NCI-H2029 treated with DMSO at 0.1 percent for 48 hours (cell line): Measurements from ENCODE around the gene GPAT3.
A peak's percentile ranks its signal among the peaks of the same experiment; 100 is the strongest.
"Not testable (repeated sequence)": the region's sequence is repeated elsewhere in the genome, so short reads cannot be mapped to it uniquely, and the experiment has no call there.

Experiments
- DNase-seq: peaks from one replicate; lab custom pipeline; 2025; lab: John Stamatoyannopoulos, UW

Gene GPAT3

DNA sequence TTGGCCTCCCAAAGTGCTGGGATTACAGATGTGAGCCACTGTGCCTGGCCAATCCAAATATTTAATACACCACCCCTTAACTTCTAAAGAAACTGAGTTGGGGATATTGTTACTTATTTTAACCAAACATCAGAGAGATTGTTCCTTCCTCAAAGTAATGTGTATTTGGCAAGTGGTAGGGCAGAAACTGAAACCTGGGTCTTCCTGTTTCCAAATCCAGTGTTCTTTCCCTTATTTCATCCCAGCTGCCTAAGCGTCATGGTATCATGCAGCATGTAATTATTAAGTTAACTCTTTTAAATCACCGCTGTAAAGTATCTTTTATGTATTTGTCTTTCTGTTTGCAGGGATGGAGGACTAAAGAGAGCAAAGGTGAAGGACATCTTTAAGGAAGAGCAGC is 68.4 kb downstream of the GPAT3 start:
- DNase-seq = no peak

DNA sequence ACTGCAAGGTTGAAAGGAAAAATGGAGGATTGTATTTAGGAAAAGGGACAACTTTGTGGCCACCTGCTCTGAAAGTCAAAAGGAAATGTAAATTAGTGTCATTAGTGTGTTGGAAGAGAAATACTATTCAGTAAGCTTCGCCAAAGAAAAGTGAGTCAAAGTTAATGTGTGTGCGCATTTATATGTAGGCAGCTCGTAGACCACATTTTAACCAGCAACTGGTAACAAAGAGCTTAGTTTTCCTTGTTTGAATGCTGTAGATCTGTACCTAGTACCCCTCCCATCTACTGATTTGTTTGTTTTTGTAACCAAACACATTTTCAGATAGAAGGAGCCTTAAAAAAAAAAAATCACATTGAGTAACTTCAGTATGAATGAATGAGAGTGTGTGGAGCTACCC is 69.3 kb downstream of the GPAT3 start:
- DNase-seq = no peak

DNA sequence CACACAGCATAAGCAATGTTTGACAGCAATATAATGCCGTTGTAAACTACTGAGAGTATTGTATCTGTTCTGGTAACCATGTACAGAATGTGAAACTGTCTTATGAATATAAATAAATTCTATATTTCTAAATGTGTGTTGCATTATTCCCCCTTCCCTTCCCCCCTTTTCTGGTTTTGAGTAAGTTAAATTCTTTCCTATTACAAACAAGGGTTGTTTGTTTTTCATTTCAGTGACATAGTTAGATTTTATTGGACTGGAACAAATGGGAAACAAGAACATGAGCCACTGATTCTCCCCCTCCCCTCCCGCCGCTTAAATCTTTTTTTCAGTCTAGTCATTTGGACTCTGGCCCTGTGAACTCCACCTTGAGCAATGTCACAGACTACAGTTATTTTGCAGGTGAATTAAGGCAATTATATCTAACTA is 69.8 kb downstream of the GPAT3 start:
- DNase-seq = no peak

DNA sequence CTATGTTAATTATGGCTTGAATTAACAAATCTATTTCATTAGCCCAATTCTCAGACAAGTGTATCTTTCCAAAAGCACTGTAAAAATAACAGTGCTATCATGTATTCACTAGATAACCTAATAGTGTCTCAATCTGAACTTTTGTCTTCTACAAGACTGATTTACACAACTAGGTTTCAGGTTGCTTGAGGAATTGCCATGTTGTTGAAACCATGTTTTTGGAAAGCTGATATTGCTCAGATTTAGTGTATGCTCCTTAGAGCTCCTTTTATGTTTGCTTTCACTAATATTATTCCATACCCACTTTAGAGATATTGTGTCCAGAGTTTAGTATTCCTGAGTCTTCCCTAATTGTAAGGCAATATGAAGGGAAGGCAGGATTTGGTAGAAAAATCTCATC is 70.6 kb downstream of the GPAT3 start:
- no peak for DNase-seq

DNA sequence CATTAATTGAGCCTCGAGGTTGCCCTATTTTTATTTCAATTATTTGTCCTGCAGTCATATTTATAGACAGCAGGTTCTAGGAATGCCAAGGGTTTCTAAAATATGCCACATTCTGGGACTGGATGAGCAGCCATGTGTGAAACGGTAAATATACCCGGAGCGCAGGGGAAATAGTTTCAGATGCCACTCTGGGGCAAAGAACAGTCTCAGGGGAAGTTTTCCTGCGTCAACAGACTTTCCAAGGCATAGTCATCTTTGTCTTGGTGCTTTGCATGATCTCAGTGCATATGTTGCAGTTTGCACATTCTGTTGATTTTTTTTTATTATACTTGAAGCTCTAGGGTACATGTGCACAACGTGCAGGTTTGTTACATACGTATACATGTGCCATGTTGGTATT is 71.0 kb downstream of the GPAT3 start:
- no peak for DNase-seq

DNA sequence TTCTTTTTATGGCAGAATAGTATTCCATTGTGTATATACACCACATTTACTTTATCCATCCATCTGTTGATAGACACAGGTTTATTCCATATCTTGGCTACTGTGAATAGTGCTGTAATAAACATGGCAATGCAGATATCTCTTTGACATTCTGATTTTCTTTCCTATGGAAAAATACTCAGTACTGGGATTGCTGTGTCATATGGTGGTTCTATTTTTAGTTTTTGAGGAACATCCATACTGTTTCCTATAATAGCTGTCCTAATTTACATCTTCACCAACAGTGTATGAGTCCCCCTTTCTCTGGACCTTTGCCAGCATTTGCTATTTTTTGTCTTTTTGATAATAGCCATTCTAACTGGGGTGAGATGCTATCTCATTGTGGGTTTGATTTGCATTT is 73.5 kb downstream of the GPAT3 start:
- no peak for DNase-seq

DNA sequence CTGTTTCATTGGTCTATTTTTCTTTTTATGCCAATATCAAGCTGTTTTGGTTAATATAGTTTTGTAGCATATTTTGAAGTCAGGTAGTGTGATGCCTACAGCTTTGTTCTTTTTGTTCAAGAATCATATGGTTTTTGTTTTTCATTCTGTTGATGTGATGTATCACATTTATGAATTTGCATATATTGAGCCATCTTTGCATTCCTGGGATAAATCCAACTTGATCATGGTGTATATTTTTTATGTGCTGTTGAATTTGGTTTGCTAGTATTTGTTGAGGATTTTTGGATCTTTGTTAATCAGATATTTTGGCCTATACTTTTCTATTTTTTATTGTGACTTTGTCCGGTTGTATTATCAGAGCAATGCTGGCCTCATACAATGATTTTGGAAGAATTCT is 74.8 kb downstream of the GPAT3 start:
- DNase-seq = no peak

DNA sequence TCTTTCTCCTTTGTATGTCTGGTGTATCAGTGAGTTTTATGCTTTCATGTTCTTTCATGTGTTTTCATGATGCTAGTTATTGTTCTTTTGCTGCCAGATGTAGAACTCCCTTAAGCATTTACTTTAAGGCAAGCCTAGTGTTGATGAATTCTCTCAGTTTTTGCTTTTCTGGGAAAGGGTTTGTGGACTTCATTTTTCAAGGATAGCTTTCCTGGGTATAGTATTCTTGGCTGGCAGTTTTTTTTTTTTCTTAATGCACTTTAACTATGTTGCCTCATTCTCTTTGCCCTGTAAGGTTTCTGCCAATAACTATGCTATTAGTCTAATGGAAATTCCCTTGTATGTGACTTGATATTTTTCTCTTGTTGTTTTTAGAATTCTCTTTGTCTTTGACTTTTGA is 77.1 kb downstream of the GPAT3 start:
- DNase-seq = no peak

DNA sequence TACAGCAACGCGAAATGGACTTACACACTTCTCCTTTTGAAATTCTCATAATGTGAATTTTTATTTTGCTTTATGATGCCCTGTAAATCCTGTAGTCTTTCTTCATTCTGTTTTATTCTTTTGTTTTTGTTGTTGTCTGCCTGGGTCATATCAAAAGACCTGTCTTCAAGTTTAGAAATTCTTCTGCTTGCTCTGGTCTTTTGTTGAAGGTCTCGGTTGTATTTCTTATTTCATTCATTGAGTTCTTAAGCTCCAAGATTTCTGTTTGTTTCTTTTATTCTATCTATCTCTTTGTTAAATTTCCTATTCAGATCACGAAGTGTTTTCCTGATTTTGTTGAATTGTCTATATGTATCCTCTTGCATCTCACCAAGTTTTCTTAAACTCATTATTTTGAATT is 78.1 kb downstream of the GPAT3 start:
- DNase-seq = no peak

DNA sequence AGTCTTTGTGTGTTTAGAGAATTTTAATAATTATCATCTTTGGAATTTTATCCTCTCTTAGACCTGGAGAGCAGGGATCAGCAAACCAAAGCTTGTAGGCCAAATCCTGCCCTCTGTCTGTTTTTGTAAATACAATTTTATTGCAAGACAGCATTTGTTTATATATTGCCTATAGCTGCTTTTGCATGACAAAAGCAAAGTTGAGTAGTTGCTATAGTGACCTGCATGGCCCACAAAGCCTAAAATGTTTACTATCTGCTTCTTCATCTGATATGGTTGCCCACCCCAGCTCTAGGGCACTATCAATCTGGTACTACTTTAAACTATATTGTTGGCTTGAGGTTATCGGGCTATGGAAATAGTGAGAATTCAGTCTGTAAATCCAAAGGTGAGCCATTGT is 80.3 kb downstream of the GPAT3 start:
- DNase-seq = no peak

DNA sequence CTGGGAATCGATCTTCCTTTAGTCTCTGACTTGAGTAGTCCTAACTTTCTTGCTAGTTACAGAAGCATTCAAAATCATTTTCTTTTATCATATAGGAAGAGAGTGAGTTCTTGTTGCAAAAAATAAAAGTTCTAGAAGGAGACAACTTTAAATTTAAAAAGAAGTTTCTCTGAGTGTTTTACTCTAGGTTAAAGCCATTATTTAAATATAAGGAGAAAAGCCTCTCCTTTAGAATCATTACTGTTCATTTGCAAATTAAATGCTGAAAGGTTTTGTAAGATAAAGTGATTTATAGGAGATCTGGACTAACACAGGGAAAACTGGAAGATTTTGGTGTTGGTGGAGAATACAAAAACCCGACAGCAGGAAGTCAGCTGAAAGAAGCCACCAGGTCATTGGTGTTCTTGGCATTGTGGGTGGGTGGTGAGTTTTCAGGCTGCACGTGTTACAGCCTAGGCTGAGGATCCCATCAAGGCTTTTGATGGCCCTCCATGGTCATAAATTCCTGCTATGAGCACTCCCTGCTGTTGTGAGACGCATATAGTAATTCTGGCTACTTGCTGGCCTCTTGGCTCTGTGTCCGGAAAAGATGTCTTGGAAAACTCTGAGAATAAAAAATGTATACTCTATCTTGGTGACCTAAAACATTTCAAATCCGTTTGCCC is 81.6 kb downstream of the GPAT3 start:
- DNase-seq = no peak

DNA sequence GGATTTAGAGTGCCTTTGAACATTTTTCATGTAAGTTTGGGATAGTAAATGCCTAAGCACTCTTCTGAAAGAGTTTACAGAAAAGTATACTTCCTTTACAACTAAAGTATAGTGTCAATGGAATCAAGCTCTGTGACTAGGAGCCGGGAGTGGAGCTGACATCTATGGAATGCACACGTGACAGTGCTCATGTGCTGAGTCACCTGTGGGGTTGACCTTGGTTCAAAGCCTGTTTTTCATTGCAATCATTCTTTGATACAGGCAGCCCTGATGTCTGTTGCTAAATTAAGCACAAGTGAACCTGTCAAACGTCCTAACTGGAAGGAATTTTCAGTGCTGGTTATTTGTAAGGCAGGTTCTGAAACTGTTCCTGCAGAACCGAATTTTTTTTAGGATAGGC is 82.5 kb downstream of the GPAT3 start:
- no peak for DNase-seq

DNA sequence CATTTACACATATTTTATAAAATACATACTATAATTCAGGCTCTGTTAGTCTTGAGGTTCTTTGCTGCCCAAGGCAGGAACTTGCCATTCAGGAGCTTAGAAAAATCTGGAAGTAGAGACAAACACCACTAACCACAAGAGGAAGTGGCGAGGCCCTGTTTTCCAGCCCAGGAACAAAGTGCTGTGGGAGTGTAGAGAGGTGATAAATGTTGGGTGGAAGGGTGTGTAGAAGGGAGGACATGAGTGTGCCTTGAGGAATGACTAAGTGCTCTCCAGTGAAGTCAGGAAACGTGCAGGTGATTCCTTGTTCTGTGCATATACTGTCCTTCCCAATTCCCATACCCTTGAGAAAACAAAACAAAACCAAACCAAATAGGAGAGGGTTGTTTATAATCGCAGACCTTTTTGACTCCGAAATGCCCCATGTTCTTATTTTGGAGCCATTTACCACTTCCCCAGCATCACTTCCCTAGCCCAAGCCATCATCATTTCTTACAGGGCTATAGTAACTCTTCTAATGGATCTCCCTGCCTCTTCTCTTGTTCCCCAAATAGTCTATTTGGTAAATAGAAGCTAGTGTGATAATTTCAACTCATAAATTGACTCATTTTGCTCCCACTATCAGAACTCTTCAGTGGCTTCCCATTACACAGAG is 83.2 kb downstream of the GPAT3 start:
- no peak for DNase-seq

DNA sequence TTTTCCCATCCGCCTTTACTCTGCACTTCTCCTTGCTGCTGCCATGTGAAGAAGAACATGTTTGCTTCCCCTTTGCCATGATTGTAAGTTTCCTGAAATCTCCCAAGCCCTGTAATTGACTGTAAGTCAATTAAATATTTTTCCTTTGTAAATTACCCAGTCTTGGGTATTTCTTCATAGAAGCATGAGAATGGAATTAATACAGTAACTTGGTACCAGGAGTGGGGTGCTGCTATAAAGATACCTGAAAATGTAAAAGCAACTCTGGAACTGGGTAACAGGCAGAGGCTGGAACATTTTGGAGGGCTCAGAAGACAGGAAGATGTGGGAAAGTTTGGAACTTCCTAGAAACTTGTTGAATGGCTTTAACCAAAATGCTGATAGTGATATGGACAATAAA is 86.2 kb downstream of the GPAT3 start:
- DNase-seq = not testable (repeated sequence)

DNA sequence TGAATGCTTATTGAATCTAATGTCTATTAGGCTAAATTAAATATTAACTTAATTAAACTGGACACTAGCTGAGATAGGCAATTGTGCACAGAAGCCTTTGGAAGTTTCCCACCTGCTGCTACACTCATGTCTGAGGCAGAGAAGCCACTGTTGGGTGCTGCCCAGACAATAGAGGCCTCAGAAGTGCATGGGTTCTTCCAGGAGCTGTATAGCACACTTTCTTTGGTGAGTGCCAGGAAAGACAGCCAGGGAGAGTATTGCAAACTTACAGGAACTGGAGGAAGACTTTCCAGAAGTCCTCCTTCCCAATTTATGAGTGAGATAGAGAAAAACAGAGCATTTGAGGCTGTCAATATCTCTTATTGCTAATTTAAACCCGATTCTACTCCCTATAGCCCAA is 89.9 kb downstream of the GPAT3 start:
- no peak for DNase-seq

DNA sequence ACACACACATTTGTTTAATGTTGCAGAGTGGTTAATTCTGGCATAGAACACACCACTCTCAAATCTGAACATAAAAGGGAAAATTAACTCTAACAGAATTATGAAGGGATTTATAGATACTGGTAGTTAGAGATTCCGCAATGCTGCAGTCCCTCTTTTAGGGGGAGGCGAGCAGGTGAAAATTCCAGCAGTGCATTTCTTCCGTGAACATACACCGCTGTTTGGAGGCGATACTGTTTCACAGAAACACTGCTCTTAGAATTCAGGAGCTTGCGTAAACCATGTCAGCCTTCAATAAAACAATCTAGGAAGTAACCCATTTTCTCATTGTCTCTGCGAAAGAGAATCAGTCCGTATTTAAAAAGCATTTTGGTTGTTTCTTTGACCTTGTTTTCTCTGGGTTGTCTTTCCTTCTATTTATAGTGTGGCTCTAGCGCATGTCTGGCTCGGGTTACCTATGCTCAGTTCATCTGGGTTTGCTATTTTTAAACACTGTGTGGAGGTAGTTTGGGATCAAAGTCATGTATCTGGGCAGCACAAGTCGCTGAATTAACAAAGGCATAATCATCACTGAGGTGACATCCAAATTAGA is 90.4 kb downstream of the GPAT3 start:
- DNase-seq = no peak

DNA sequence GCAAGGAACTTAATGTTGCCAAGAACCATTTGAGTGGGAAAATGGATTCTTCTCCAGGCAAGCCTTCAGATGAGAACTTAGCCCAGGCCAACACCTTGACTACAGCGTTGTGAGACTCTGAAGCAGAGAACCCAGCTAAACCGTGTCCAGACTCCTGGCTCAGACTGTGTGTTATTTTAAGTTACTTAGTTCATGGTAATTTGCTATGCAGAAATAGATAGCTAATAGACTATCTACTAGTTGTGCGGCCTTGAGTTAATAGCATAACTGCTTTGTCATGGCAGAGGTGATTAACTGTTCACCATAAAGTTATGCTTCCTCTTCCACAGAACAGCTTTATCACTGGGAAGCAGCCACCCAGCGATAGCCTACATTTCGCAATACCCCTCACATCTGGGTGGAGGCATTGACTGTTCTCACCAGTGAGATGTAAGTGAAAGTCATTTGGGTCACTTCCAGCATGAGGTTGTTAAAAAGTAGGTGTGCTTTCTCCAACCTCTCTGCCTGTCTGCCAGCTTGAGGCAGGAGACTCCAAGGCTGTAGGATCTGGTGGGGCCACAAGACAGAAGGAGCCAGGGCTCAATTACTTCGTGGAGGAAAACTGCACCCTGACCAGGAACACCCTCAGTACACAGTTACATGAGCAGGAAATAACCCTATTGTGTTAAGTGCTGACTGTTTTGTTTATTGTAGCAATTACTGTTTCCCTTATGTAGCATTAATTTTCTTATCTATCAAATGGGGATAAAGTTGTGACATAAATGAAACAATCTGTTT is 94.2 kb downstream of the GPAT3 start:
- no peak for DNase-seq

DNA sequence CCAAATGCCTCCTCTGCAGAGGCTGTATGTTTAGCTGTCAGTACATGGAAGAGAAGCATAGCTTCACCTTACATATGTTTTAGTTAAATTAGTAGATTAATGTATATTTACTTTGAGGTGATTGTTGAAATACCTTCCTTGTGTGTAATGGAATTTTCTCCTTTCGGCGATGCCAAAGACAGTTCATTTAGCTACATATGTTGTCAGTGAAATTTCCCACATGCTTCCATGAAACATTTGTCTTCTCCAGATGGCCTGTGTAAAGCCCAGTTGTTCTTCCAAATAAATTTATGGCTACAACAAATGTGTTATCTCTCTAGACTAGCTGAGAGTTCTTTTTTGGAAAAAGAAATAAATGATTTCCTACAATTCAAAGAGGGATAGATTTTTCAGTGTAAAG is 95.2 kb downstream of the GPAT3 start:
- DNase-seq = no peak

DNA sequence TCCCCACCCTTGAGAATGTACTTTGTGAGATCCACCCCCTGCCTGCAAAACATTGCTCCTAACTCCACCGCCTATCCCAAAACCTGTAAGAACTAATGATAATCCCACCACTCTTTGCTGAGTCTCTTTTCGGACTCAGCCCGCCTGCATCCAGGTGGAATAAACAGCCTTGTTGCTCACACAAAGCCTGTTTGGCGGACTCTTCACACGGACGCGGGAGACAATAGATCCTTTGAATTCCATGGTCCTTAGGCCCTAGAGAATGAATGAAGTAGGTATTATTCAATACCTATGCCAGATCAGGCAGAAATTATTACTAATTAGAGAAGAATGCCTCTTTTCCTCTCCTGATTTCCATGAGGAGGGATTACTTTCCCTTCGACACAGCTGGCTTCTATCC is 101.0 kb downstream of the GPAT3 start:
- DNase-seq = no peak

DNA sequence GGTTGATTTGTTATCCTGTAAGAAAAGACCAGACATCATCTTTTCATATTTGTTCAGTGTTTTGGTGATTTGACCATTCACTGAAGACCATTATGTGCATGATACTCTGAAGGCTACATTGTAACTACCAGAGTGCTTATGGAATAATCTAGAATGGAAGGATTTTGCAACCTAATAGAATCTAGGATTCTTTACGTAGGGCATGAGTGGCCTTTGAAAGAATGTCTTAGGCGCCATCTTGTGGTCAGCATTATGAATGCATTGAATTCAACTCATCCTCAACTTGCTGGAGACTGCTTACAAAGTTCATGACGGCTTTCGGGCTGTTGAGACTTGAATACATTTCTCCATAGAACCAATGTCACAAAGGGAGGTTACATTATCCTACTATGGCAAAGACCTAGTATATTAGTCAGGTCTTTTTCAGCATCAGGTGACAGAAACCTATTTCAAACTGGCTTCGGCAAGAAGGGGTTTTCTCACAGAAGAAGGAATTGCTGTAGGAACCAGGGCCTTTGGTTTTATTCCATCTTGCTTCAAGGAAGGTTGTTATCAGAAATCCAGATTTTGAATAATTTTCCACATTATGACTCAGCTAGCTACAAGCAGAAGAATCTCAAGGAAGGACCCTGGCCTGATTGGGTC is 104.1 kb downstream of the GPAT3 start:
- peak; percentile 14 for DNase-seq

DNA sequence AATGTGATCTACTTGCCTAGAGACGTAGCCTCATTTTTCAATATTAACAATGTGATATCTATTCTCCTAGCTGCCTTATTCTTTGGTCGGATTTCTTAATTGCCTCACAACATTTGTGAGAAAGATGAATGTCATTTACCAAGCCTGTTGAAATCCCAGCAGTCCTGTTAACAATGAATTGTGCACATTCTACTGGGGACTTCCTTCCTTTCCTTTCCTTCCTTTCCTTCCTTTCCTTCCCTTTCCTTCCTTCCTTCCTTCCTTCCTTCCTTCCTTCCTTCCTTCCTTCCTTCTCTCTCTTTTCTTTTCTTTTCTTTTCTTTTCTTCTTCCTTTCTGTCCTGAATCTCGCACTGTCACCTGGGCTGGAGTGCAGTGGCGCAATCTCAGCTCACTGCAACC is 107.1 kb downstream of the GPAT3 start:
- no peak for DNase-seq
